Suprapubic skin (tissue), 4 donors: ENCODE data around the gene OR51B4.

Experiments
- CTCF ChIP-seq, 2 donors: fragments of 200-600 bp in 1 of 2; fragments of 450-650 bp in 1 of 2; sonication (generic) in 1 of 2; IDR thresholded peaks; one replicate each; pipeline ENCODE4 v1.5.1; 2016 to 2019; ENCODE audit warnings: antibody characterized with exemption in 2 of 2, mild to moderate bottlenecking in 1 of 2, moderate library complexity in 1 of 2
- EP300 ChIP-seq: sonication (generic); formaldehyde crosslinking; IDR thresholded peaks from one replicate; pipeline ENCODE4 v1.6.1; 2017; ENCODE audit warnings: antibody characterized with exemption
- POLR2A ChIP-seq, 2 donors: fragments of 450-650 bp; IDR thresholded peaks; one replicate each; pipeline ENCODE4 v1.6.1; 2017; ENCODE audit warnings: antibody characterized with exemption in 2 of 2, mild to moderate bottlenecking in 2 of 2, moderate library complexity in 2 of 2
- POLR2AphosphoS5 ChIP-seq, 3 donors: sonication (generic); formaldehyde crosslinking; IDR thresholded peaks; one replicate each; pipeline ENCODE4 v1.6.1; 2017; ENCODE audit warnings: antibody characterized with exemption in 3 of 3

GRCh38 chr11:5288108-5288905 lies 13.4 kb downstream of the OR51B4 start:
- TF ChIP-seq CTCF (IDR thresholded peaks at IDR 0.05) (no peak), POLR2AphosphoS5 (IDR thresholded peaks at IDR 0.05) (no peak), POLR2A (IDR thresholded peaks at IDR 0.05) (no peak), EP300 (no peak)
